B cell (primary cell): ENCODE data around the gene LAMA2.

Source experiments
- CTCF ChIP-seq: fragments of 200-600 bp; IDR thresholded peaks from one replicate; pipeline ENCODE4 v1.8.0; 2022; ENCODE audit warnings: antibody characterized with exemption, mild to moderate bottlenecking
- EZH2 ChIP-seq: IDR thresholded peaks from 2 replicates; pipeline ENCODE4 v1.6.1; 2012; ENCODE audit warnings: borderline replicate concordance, low read depth, mild to moderate bottlenecking, moderate library complexity, low read length; ENCODE audit not compliant: insufficient read depth, poor library complexity, severe bottlenecking

GRCh38 chr6:129539032-129539431 lies 656.1 kb downstream of the LAMA2 start:
- TF ChIP-seq CTCF (no peak), EZH2 (no peak)
